Neuronal stem cell (in vitro differentiated cells): ENCODE results near the gene AUTS2.

Experiments used
- DNase-seq: peaks from one replicate; pipeline ENCODE4 v3.0.0-alpha.2; 2013; ENCODE audit warnings: low spot score
- H2AFZ ChIP-seq: one replicate; pipeline ENCODE4 v1.6.1; 2013; ENCODE audit warnings: mild to moderate bottlenecking, low read length, inconsistent platforms
- H2AK5ac ChIP-seq: 2 replicates; pipeline ENCODE4 v1.6.1; 2013; ENCODE audit warnings: low read depth, mild to moderate bottlenecking, inconsistent platforms, low read length, moderate library complexity, mixed read lengths
- H2BK120ac ChIP-seq: 2 replicates; pipeline ENCODE4 v1.6.1; 2013; ENCODE audit warnings: low read depth, mild to moderate bottlenecking, inconsistent platforms, low read length, moderate library complexity, mixed read lengths
- H2BK12ac ChIP-seq: one replicate; pipeline ENCODE4 v1.6.1; 2013; ENCODE audit warnings: low read length, inconsistent platforms
- H2BK15ac ChIP-seq: 2 replicates; pipeline ENCODE4 v1.6.1; 2013; ENCODE audit warnings: mild to moderate bottlenecking, low read length, inconsistent platforms, mixed read lengths
- H2BK5ac ChIP-seq: one replicate; pipeline ENCODE4 v1.6.1; 2013; ENCODE audit warnings: inconsistent platforms, mild to moderate bottlenecking, low read length, moderate library complexity
- H3K14ac ChIP-seq: one replicate; pipeline ENCODE4 v1.6.1; 2013; ENCODE audit warnings: low read length, inconsistent platforms
- H3K18ac ChIP-seq: 2 replicates; pipeline ENCODE4 v1.6.1; 2013; ENCODE audit warnings: low read length, inconsistent platforms
- H3K23ac ChIP-seq: 2 replicates; pipeline ENCODE4 v1.6.1; 2013; ENCODE audit warnings: low read depth, mild to moderate bottlenecking, mixed read lengths, low read length, inconsistent platforms; ENCODE audit not compliant: poor library complexity
- H3K27ac ChIP-seq: replicated peaks from 3 replicates; pipeline ENCODE4 v1.5.1; 2013; ENCODE audit warnings: low read length, inconsistent platforms
- H3K27me3 ChIP-seq, 3 experiments: 2 replicates each; pipeline ENCODE4 v1.6.1; 2013; ENCODE audit warnings: low read length in 3 of 3, mild to moderate bottlenecking in 2 of 3, inconsistent platforms in 1 of 3, low read depth in 1 of 3, mixed read lengths in 1 of 3, moderate library complexity in 1 of 3; ENCODE audit not compliant: control insufficient read depth in 3 of 3, insufficient read depth in 3 of 3
- H3K36me3 ChIP-seq, 2 donors: replicated peaks in 1 of 2; 2 replicates each; pipeline ENCODE4 v1.6.1; 2013; ENCODE audit warnings: low read length in 2 of 2; ENCODE audit not compliant: control insufficient read depth in 2 of 2, insufficient read depth in 2 of 2
- H3K4ac ChIP-seq: 2 replicates; pipeline ENCODE4 v1.6.1; 2013; ENCODE audit warnings: inconsistent platforms, mild to moderate bottlenecking, low read length, moderate library complexity
- H3K4me1 ChIP-seq, 2 donors: 1 replicate in 1 of 2; 2 replicates in 1 of 2; pipeline ENCODE4 v1.6.1; 2013; ENCODE audit warnings: low read length in 2 of 2, low read depth in 1 of 2; ENCODE audit not compliant: control insufficient read depth in 2 of 2, insufficient read depth in 1 of 2
- H3K4me2 ChIP-seq: one replicate; pipeline ENCODE4 v1.6.1; 2013; ENCODE audit warnings: mild to moderate bottlenecking, low read length, inconsistent platforms; ENCODE audit not compliant: insufficient read depth, poor library complexity, severe bottlenecking
- H3K4me3 ChIP-seq, 2 donors: 2 replicates each; pipeline ENCODE4 v1.5.1; 2013; ENCODE audit warnings: low read length in 2 of 2, mild to moderate bottlenecking in 2 of 2, inconsistent platforms in 1 of 2, moderate library complexity in 1 of 2
- H3K79me1 ChIP-seq: one replicate; pipeline ENCODE4 v1.6.1; 2013; ENCODE audit warnings: low read depth, mild to moderate bottlenecking, inconsistent platforms, low read length, moderate library complexity
- H3K9ac ChIP-seq: one replicate; pipeline ENCODE4 v1.6.1; 2013; ENCODE audit warnings: mild to moderate bottlenecking, low read depth, low read length, inconsistent platforms; ENCODE audit not compliant: poor library complexity
- H3K9me3 ChIP-seq, 2 donors: replicated peaks in 1 of 2; 2 replicates each; pipeline versions ENCODE3 to v1.6.1; 2013; ENCODE audit warnings: low read length in 2 of 2, mild to moderate bottlenecking in 2 of 2, inconsistent platforms in 1 of 2, low read depth in 1 of 2, mixed read lengths in 1 of 2, moderate library complexity in 1 of 2; ENCODE audit not compliant: control insufficient read depth in 2 of 2, insufficient read depth in 1 of 2
- H4K8ac ChIP-seq: one replicate; pipeline ENCODE4 v1.6.1; 2013; ENCODE audit warnings: low read depth, mild to moderate bottlenecking, inconsistent platforms, low read length, moderate library complexity
- H4K91ac ChIP-seq: one replicate; pipeline ENCODE4 v1.6.1; 2013; ENCODE audit warnings: low read length, low read depth, mild to moderate bottlenecking, inconsistent platforms; ENCODE audit not compliant: poor library complexity
- WGBS, 2 donors: extraction: QIAGEN DNeasy Blood & Tissue Kit; methylation state at CpG; one replicate each; pipeline ENCODE4 v1.1.7; 2013; ENCODE audit warnings: missing lambda C conversion rate in 2 of 2, mixed read lengths in 1 of 2; ENCODE audit not compliant: insufficient read length in 2 of 2, insufficient replicate concordance in 1 of 2; ENCODE audit errors: extremely low coverage in 2 of 2; 5-methylcytosine and 5-hydroxymethylcytosine counted together

Gene AUTS2

GRCh38 chr7:69640216-69640615 lies 41.9 kb downstream of the AUTS2 start:
- WGBS, 2 donors, result no CpG with 5 or more reads among the region's 3 CpGs
- Histone ChIP-seq H3K4me3 (no peak overlapping the region), H3K4me1 (peaks cover 16 to 18% of the 10 kb centered on the region in 2 donors), H3K18ac (no peak overlapping the region), H3K9me3 (no peaks in the 10 kb centered on the region), H3K14ac (no peak overlapping the region), H3K23ac (no peak overlapping the region), H2BK5ac (no peak overlapping the region), H2BK120ac (no peak overlapping the region), H3K4me2 (no peak overlapping the region), H3K27me3 (no peaks in the 10 kb centered on the region), H2AK5ac (no peak overlapping the region), H4K91ac (no peak overlapping the region), H2AFZ (no peak overlapping the region), H2BK15ac (no peak overlapping the region), H3K27ac (no peak overlapping the region), H2BK12ac (no peak overlapping the region), H3K79me1 (peaks cover 2% of the 10 kb centered on the region), H4K8ac (no peak overlapping the region), H3K4ac (no peak overlapping the region), H3K36me3 (peaks cover 0 to 4% of the 10 kb centered on the region in 2 donors), H3K9ac (no peak overlapping the region)
- DNase-seq, result no peak

DNA sequence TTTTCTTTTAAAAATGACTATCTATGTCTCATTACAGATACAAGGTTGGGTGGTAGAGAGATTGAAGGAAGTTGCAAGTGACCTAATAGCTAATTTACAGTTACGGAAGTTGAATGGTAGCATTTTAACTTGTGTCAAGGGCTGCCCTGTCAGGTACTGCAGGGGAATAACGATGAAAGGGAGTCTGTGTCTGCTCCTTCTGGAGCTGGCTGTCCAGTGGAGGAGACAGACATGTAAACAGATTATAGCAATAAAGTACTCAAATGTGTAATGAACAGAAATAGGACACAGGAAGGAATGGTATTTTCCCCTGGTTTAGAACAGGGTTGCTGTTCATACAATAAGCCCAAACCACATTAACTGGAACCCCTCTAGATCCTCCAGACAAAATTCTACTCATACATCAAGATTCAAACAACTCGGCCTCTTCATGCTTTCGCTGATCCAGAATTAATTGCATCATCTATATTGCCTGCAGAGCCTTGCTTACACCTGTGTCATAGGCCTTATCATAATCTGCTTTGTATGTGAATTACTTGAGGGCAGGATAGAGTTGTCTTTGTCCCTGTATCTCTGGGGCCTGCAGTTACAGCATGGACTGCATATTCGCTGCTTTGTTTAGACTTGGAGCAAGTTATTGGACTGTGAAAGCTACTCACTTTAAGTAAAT lies 42.8 kb downstream of the AUTS2 start:
- Histone ChIP-seq H2BK120ac (no peak overlapping the region), H2BK12ac (no peak overlapping the region), H3K14ac (no peak overlapping the region), H2BK15ac (no peak overlapping the region), H2BK5ac (no peak overlapping the region), H3K23ac (no peak overlapping the region), H3K4me1 (peaks cover 14 to 18% of the 10 kb centered on the region in 2 donors), H2AK5ac (no peak overlapping the region), H2AFZ (no peak overlapping the region), H3K27me3 (no peaks in the 10 kb centered on the region), H3K36me3 (peaks cover 0 to 4% of the 10 kb centered on the region in 2 donors), H4K8ac (no peak overlapping the region), H3K18ac (no peak overlapping the region), H3K9me3 (no peaks in the 10 kb centered on the region), H3K79me1 (no peaks in the 10 kb centered on the region), H3K4ac (no peak overlapping the region), H3K4me3 (no peak overlapping the region), H3K9ac (no peak overlapping the region), H3K4me2 (no peak overlapping the region), H3K27ac (no peak overlapping the region), H4K91ac (no peak overlapping the region)
- WGBS, 2 donors, result no CpG with 5 or more reads among the region's 5 CpGs
- no peak for DNase-seq

DNA sequence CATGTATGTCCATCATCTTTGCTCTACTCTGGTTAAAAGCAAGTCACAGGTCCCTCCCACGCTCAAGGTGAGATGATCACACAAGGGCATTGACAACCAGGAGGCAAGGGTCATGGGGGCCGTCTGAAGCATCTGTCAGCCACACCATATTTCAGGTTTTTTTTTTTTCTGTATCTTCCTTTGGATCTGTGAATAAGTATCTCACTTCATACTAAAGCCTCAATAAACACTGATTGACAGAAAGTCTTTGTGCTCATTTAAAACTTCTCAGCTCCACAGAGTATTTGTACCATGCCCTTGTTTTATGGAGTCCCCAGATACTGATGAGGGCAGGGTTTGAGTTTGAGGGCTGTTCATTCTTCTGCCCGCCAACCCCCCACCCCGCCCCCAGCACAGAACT lies 45.0 kb downstream of the AUTS2 start:
- no peak overlapping the region for H3K4me2 ChIP-seq
- no peak overlapping the region for H3K9ac ChIP-seq
- no CpG with 5 or more reads among the region's 4 CpGs for WGBS, 2 donors
- peaks cover 14 to 18% of the 10 kb centered on the region in 2 donors for H3K4me1 ChIP-seq
- no peaks in the 10 kb centered on the region for H3K27me3 ChIP-seq
- no peak overlapping the region for H4K8ac ChIP-seq
- no peak overlapping the region for H3K18ac ChIP-seq
- no peak overlapping the region for H2BK120ac ChIP-seq
- no peak overlapping the region for H3K4me3 ChIP-seq
- no peak overlapping the region for H2AFZ ChIP-seq
- no peaks in the 10 kb centered on the region for H3K36me3 ChIP-seq
- H3K9me3 ChIP-seq, result no peaks in the 10 kb centered on the region
- no peaks in the 10 kb centered on the region for H3K79me1 ChIP-seq
- no peak overlapping the region for H2AK5ac ChIP-seq
- H2BK15ac ChIP-seq, result no peak overlapping the region
- no peak overlapping the region for H4K91ac ChIP-seq
- no peak for DNase-seq
- no peak overlapping the region for H3K23ac ChIP-seq
- no peak overlapping the region for H3K4ac ChIP-seq
- no peak overlapping the region for H3K27ac ChIP-seq
- no peak overlapping the region for H3K14ac ChIP-seq
- H2BK5ac ChIP-seq, result no peak overlapping the region
- H2BK12ac ChIP-seq, result no peak overlapping the region

DNA sequence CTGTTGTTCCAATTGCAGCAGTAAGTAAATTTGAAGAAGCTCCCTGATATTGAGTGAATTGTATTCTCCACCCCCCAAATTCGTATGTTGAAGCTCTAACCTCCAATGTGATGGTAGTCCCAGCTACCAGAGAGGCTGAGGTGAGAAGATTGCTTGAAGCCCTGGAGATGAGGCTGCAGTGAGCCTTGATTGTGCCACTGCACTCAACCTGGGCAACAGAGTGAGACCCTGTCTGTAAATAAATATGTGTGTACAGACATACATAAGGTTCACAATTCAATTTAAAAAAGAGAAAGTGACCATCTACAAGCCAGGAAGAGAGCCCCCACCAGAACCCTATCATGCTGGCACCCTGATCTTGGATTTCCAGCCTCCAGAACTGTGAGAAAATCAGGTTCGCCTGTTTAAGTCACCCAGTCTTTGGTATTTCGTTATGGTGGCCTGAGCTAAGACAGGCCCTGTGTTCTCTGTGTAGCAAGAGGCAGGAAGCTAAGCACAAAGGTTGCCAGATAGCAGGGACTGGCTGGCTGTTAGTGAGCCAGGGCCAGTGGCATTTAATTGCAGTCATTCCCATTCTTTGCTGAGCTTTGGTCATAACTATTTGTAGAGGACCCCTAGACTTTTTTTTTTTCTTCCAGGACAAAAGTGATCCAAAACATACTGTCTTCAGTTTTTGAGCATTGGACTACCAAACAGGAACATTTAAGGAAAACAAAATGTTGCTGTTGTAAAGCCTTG lies 45.6 kb downstream of the AUTS2 start:
- no peak overlapping the region for H3K27ac ChIP-seq

More for the DNA sequence above, 45.6 kb downstream of the AUTS2 start:
- H3K79me1 ChIP-seq, result no peaks in the 10 kb centered on the region
- no CpG with 5 or more reads among the region's 3 CpGs for WGBS, 2 donors
- no peaks in the 10 kb centered on the region for H3K27me3 ChIP-seq
- H3K4me2 ChIP-seq, result no peak overlapping the region
- DNase-seq, result no peak
- H3K4ac ChIP-seq, result no peak overlapping the region
- H4K8ac ChIP-seq, result no peak overlapping the region
- no peak overlapping the region for H2AK5ac ChIP-seq
- no peak overlapping the region for H2BK5ac ChIP-seq
- H3K23ac ChIP-seq, result no peak overlapping the region
- H2BK12ac ChIP-seq, result no peak overlapping the region
- no peaks in the 10 kb centered on the region for H3K9me3 ChIP-seq
- no peak overlapping the region for H3K14ac ChIP-seq
- no peak overlapping the region for H3K18ac ChIP-seq
- no peak overlapping the region for H3K9ac ChIP-seq
- no peak overlapping the region for H2BK15ac ChIP-seq
- H3K4me3 ChIP-seq, result no peak overlapping the region
- H3K4me1 ChIP-seq, result peaks cover 14 to 18% of the 10 kb centered on the region in 2 donors
- no peak overlapping the region for H4K91ac ChIP-seq
- no peak overlapping the region for H2BK120ac ChIP-seq
- no peak overlapping the region for H2AFZ ChIP-seq
- no peaks in the 10 kb centered on the region for H3K36me3 ChIP-seq
